ENCODE results near the gene PELI3.
"Not testable (repeated sequence)": the region's sequence is repeated elsewhere in the genome, so short reads cannot be mapped to it uniquely, and the experiment has no call there.

The PELI3 gene, protein sequence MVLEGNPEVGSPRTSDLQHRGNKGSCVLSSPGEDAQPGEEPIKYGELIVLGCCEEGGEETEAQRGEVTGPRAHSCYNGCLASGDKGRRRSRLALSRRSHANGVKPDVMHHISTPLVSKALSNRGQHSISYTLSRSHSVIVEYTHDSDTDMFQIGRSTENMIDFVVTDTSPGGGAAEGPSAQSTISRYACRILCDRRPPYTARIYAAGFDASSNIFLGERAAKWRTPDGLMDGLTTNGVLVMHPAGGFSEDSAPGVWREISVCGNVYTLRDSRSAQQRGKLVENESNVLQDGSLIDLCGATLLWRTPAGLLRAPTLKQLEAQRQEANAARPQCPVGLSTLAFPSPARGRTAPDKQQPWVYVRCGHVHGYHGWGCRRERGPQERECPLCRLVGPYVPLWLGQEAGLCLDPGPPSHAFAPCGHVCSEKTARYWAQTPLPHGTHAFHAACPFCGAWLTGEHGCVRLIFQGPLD

GRCh38 chr11:66466225-66467033, at the start of gene PELI3:
Gene PELI3 (plus strand): TSS chr11:66466905. CDS start chr11:66468129, 1,224 bp downstream.
- peak; percentile 97 for DNase-seq

- no peak for DNase-seq
Measured at GRCh38 chr11:66417000-66417399, 49.7 kb upstream of the PELI3 start.

GRCh38 chr11:66418168-66418985, 48.3 kb upstream of the PELI3 start:
- DNase-seq: peak; percentile 76

GRCh38 chr11:66418986-66419308, 47.8 kb upstream of the PELI3 start:
- DNase-seq: no peak

DNA sequence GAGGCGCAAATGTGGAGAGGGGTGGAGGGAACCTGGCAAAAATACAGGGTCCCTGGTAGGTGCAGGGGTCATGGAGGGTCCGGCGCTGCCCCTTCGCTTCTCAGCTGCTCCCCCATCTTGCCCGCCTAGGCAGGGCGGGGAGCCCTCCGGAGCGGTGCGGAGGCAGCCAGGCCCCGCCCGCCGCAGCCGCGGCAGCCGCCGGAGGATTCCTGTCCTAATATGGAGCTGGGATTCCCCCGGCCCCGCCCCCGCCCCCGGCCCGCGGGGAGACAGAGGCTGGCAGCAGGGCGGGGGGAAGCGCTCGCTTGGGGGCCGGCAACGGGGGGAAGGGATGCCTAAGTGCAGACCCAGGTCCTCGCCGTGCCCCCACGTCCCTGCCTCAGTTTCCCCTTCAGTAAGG, 46.9 kb upstream of the PELI3 start:
- DNase-seq: no peak

DNA sequence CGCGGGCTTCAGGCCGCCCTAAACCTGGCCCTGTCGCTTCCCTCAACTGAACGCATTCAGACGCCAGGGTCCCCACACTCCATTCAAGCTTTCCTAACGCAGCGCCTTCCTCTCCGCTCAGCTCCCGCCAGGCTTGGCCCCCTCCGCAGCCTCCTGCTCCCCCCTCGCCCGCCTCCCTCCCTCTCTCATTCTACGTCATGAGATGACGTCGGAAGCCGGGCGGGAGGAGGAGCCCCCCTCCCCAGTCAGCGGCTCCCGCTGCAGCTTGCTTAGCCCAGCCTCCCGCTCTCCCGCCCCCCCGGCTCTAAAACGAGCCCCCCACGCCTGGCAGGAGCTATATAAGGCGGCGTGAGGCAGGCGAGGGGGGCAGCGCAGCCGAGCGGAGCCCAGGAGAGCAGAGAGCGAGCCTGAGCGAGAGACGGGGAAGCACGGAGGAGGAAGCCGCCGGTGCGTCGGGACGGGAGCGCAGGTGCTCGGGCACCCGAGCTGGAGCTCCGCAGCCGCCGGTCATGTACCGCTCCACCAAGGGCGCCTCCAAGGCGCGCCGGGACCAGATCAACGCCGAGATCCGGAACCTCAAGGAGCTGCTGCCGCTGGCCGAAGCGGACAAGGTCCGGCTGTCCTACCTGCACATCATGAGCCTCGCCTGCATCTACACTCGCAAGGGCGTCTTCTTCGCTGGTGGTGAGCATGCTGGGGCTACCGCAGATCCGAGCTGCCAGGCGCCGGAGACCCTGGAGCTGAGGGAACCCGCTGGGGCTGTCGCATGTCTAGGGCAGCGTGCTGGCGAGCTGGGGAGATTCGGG, 45.8 kb upstream of the PELI3 start, which contains the start of gene NPAS4:
NPAS4 (plus strand) TSS at position 365 of the 806 bp plus-strand sequence; CDS start at position 510, 145 bp downstream.
- DNase-seq: no peak

DNA sequence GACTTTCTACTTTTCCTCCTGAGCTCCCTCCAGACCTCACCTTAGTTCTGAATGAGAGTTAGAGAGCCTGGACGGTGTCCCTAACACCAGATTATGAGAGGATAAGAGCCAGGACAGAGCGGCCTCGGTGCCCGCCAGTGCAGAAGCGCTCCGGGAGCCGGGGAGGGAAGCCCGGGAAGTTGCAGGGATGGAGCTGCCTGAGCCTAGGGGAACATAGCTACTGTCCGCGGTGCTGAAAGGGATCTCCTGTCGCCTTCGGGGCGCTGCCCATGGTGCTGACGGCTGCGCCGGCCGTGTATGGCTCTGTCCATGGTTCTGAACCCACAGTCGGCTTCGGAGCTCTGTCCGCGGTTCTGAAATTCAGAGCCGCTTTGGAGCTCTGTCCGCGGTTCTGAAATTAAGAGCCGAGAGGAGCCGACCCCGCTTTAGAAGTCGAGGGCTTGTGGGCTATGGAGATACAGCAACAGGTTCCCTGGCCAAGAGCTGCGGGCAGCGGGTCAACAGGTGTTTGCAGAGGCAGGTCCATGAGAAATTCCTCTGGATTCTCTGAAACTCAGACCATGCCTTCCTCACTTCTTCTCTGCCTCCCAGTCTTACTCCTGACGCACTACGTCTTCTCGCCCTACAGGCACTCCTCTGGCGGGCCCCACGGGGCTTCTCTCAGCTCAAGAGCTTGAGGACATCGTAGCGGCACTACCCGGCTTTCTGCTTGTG, 45.1 kb upstream of the PELI3 start:
- peak; percentile 95 for DNase-seq

DNA sequence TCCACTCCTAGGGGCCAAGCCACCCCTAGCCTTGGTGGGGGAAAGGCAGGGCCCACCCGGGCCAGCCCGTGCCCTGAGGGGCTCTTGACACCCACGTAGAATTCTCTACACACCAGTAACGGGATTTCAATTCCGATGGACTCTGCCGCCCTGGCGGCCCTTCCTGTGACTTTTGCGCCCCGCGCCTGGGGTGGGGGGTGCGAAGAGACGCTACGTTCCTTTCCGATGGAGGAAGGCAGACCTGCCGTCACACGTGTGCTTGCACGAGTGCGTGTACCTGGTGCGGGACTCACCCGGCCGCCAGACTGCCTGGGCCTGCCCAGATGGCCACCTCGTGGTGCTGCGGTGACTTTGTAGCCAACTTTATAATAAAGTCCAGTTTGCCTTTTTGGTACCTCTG, 40.4 kb upstream of the PELI3 start:
- DNase-seq: no peak

- DNase-seq: no peak
Measured at GRCh38 chr11:66428933-66429332, 37.8 kb upstream of the PELI3 start.

- DNase-seq: peak; percentile 64
Measured at GRCh38 chr11:66429983-66430602, 36.6 kb upstream of the PELI3 start.

DNA sequence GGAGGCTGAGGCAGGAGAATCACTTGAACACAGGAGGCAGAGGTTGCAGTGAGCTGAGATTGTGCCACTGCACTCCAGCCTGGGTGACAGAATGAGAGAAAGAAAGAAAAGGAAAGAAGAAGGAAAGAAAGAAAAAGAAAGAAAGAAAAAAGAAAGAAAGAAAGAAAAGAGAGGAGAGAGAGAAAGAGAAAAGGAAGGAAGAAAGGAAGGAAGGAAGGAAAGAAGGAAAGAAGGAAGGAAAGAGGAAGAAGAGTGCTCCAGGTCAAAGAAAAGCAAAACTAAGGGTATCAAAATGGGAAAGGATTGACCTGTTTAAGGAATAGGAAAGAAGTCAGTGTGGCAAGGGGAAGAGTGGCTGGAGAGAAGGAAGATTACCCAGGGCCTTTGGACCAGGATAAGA, 35.4 kb upstream of the PELI3 start:
- DNase-seq: not testable (repeated sequence)

DNA sequence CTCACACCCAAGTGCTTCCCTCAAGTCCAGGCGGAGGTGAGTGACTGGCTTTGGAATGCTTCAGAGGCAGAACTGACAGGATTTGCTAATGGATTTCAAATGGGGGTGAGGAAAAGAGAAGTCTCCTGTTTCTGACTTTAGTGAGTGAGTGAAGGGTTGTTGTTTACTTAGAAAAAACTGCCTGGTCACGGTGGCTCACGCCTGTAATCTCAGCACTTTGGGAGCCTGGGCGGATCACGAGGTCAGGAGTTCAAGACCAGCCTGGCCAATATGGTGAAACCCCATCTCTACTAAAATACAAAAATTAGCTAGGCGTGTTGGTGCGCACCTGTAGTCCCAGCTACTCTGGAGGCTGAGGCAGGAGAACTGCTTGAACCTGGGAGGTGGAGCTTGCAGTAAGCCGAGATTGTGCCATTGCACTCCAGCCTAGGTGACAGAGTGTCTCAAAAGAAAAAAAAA, 34.8 kb upstream of the PELI3 start:
- DNase-seq: not testable (repeated sequence)

DNA sequence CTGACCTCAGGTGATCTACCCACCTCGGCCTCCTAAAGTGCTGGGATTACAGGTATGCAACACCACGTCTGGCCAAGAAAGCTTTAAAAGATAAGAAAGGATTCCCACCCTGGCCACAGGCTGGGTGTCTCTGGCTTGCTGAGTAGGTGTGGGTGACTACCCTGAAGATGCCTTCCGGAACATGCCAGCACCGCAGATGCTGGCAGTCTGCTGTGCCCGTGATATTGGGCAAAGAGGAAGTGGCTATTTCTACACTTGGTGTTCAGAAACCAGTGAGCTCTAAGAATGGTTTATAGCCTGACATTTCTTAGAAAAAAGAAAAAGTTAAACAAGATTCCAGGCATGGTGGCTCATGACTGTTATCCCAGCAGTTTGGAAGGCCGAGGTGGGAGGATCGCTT, 34.1 kb upstream of the PELI3 start:
- no peak for DNase-seq

- DNase-seq: no peak
Measured at GRCh38 chr11:66437979-66438503, 28.7 kb upstream of the PELI3 start.

GRCh38 chr11:66438504-66439466, 27.9 kb upstream of the PELI3 start, which contains the start of gene MRPL11:
Gene MRPL11 (minus strand): TSS chr11:66438848. CDS start chr11:66438754, 94 bp downstream.
- DNase-seq: peak; percentile 91

DNA sequence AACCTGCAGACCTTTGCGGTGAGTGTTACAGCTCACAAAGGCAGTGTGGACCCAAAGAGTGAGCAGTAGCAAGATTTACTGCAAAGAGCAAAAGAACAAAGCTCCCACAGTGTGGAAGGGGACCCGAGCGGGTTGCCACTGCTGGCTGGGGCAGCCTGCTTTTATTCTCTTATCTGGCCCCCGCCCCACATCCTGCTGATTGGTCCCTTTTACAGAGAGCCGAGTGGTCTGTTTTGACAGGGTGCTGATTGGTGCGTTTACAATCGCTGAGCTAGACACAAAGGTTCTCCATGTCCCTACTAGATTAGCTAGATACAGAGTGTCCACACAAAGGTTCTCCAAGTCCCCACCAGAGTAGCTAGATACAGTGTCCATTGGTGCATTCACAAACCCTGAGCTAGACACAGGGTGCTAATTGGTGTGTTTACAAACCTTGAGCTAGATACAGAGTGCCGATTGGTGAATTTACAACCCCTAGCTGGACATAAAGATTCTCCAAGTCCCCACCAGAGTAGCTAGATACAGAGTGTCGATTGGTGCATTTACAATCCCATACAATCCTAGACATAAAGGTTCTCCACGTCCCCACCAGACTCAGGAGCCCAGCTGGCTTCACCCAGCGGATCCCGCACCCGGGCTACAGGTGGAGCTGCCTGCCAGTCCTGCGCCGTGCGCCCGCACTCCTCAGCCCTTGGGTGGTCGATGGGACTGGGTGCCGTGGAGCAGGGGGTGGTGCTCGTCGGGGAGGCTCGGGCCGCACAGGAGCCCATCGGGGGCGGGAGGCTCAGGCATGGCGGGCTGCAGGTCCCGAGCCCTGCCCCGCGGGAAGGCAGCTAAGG, 26.4 kb upstream of the PELI3 start:
- DNase-seq: not testable (repeated sequence)

DNA sequence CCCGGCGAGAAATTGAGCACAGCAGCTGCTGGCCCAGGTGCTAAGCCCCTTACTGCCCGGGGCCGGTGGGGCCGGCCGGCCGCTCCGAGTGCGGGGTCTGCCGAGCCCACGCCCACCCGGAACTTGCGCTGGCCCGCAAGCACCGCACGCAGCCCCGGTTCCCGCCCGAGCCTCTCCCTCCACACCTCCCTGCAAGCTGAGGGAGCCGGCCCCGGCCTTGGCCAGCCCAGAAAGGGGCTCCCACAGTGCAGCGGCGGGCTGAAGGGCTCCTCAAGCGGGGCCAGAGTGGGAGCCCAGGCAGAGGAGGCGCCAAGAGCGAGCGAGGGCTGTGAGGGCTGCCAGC, 25.8 kb upstream of the PELI3 start:
- DNase-seq: not testable (repeated sequence)

- no peak for DNase-seq
Measured at GRCh38 chr11:66443602-66444001, 23.1 kb upstream of the PELI3 start.

All from right forelimb (tissue), 1 donor.